GM19463 (cell line): Measurements from ENCODE around the gene BUB1.
"Not testable (repeated sequence)": the region's sequence is repeated elsewhere in the genome, so short reads cannot be mapped to it uniquely, and the experiment has no call there.

ENCODE experiments used
- ATAC-seq: cut with Tn5 transposase; IDR thresholded peaks from one replicate; pipeline ENCODE4 v1.9.1; 2021; ENCODE audit warnings: mild to moderate bottlenecking, moderate library complexity; ENCODE audit not compliant: unreplicated experiment

The BUB1 gene

DNA sequence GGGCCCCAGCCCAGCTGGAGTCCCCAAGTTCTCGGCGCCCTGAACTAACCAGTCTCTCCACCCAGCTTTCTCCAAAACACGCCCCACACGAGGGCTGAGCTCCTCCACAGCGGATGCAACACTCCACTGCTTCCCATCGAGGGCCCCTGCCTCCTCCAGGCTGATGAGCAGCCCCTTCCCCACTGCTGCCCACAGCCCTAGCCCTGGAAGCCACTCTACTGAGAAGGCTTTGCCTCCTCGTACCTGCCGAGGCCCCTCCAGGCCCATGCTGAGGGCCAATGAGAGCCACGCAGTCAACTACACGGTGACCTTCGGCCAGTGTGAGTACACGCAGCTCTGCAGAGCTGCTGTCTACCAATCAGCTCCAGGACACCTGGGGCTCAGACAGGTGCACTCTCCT, 72.8 kb downstream of the BUB1 start:
- not testable (repeated sequence) for ATAC-seq

DNA sequence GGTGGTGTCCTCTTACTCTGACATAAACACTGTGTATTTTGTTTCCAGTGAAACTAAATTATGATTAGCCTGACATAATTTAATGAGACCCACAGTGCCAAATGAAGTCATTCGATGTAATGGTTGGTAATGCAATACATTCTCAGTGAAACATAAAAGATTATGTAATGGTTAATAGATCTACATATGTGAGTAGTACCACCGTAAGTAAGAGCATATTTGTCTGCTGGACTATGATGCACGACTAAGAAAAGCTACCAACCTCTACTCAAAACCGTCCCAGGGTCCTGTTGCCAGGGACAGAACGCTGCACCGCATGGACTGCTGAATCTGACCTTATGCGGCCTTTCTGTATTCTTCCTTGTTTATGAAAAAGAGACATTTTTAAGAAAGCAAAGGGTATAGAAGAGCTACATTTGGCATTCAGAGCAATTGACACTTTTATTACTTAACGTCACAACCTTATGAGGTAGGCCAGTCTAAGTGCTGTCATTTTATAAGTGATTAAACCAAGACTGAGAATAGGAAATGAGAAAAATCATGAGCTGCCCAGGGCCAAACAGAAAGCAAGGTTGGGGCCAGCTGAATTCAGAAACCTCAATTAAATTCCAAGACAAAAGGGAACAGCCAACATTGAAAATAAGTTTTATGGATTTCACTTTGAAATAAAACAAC, 73.8 kb downstream of the BUB1 start:
- not testable (repeated sequence) for ATAC-seq

DNA sequence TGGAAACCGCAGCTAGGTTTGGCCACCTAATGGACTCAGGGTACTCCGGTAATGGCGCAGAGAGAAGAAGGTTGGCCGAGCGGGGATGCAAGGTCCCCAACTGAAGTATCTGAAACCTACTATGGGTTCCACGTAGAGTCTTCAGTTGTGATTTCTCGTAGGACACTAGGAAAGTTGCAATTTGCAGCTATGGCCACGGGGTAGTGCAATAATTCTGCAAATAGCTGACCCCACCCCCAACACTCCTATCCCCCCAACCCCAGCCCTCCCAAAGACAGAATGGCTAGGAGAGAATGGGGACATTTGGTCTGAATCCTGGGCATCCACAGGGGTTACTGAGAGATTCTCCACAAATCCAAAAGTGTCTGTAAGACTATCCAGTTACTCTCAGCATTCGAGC, 75.7 kb downstream of the BUB1 start:
- not testable (repeated sequence) for ATAC-seq

GRCh38 chr2:110591973-110592372, 85.9 kb downstream of the BUB1 start:
- not testable (repeated sequence) for ATAC-seq

DNA sequence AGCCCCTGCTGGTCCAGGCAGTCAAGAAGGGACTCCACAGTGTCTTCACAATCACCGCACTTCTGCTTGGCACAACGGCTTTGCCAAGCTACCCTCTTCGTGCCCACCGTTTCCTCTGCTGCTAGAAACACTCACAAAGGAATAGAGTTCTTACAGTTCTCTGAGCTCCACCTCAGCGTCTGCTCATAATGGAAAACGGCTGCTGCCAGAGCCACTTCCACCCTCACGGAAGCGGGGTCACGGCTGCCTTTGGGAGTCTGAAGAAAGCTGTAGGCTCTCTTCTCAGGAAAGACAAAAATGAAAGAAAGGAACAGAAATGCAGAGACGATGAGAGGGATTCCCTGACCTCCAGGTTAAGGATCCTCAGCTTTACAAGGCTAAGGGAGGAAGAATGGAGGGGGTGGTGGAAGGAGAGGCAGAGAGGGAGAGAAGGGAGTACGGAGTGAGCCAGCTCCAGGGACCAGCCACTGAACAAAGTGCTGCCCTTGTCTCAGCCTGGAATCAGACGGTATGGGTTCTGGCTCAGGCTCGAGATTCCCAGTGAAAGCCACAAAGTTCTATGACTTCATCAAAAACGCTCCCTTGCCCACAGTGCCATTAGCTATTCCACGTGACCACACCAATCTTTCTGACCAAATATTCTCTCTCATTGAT, 88.1 kb downstream of the BUB1 start:
- ATAC-seq = not testable (repeated sequence)

- not testable (repeated sequence) for ATAC-seq
Measured at GRCh38 chr2:110588520-110588919, 89.3 kb downstream of the BUB1 start.
